SK-N-MC (cell line): Measurements from ENCODE around the gene MYOF.

Source experiments
- EZH2 ChIP-seq: fragments of 200-600 bp; sonication (generic); IDR thresholded peaks from one replicate; pipeline ENCODE4 v1.6.1; 2017; ENCODE audit warnings: antibody characterized with exemption
- FOXP2 ChIP-seq: optimal IDR thresholded peaks from 2 replicates; pipeline ENCODE3; 2011; ENCODE audit warnings: mild to moderate bottlenecking, moderate library complexity; ENCODE audit not compliant: insufficient read depth; ENCODE audit errors: extremely low read length, control extremely low read depth

- TF ChIP-seq FOXP2 (no peak), EZH2 (no peak)
These were observed 102.2 kb downstream of the MYOF start for GRCh38 chr10:93379731-93380575.
